ENCODE data around the gene BICDL1. TPM values are rescaled to one million over a fixed set of nuclear protein-coding genes. Genes with fewer than 3 reads are reported as not detected.

Gene BICDL1
- polyA plus RNA-seq, 1 of the 3 experiments (the other 2 are of a cell fraction), result 0.35 TPM

DNA sequence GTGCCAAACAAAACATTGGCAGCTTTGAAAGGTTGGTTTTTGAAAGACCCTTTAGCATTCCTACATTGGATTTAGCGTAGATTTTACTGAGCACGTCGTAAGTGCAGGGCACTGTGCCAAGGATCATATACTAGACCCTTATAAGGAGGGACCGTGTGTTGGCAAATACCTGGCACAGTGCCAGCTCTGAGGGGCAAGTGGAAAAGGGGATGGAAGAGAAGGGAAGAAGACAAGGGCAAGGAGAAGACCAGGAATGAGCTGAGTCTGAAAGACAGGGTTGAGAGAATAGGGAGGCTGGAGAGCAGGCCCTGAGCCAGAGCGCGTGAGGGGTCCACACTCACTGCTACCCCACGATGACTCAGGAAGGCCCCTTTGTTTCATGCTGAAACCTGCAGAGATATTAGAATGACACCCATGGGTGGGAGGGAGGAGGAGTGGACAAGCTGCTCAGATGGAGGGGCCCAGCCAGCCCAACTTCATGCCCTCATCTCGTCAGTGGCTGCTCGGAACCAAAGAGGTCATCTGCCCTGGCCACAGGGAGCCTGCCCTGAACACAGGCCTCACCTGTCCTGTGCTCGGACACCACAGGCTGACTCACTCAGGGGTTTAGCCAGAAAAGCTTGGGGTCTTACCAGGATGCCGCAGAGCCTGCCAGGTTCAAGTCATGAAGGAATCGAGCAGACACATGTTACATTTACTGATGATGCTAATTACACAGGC, 102.5 kb downstream of the BICDL1 start:
- no peaks in the 10 kb centered on the region for H3K9me2 ChIP-seq
- H3K27ac ChIP-seq (ENCODE audit: low read depth in 2 of 2, low read length in 1 of 2), result peak overlapping the region in 1 of 2 experiments; percentile 19; a peak in 1 of 4 replicates
- TF ChIP-seq TCF12 (IDR thresholded peaks at IDR 0.05), result no peak
- TF ChIP-seq, protein P1, sequence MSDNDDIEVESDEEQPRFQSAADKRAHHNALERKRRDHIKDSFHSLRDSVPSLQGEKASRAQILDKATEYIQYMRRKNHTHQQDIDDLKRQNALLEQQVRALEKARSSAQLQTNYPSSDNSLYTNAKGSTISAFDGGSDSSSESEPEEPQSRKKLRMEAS (IDR thresholded peaks at IDR 0.05; ENCODE audit: low read depth), result no peak
- TF ChIP-seq, protein P2, sequence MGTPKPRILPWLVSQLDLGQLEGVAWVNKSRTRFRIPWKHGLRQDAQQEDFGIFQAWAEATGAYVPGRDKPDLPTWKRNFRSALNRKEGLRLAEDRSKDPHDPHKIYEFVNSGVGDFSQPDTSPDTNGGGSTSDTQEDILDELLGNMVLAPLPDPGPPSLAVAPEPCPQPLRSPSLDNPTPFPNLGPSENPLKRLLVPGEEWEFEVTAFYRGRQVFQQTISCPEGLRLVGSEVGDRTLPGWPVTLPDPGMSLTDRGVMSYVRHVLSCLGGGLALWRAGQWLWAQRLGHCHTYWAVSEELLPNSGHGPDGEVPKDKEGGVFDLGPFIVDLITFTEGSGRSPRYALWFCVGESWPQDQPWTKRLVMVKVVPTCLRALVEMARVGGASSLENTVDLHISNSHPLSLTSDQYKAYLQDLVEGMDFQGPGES (IDR thresholded peaks at IDR 0.05; ENCODE audit: low read depth, low read length), result no peak
- TF ChIP-seq NFIC (IDR thresholded peaks at IDR 0.05; ENCODE audit: borderline replicate concordance), result peak; percentile 76
- peaks cover 0 to 20% of the 10 kb centered on the region in 2 experiments for H3K36me3 ChIP-seq (replicated peaks in 1 of 2; ENCODE audit: control insufficient read depth in 1 of 2, insufficient read depth in 2 of 2, low read length in 1 of 2)
- no peak for DNase-seq
- no peaks in the 10 kb centered on the region for H3K9me3 ChIP-seq
- H2AFZ ChIP-seq (ENCODE audit: low read depth), result no peak overlapping the region
- no peak overlapping the region for H3K4me3 ChIP-seq (ENCODE audit: low read depth in 2 of 2, low read length in 1 of 2)
- H3K27me3 ChIP-seq (ENCODE audit: insufficient read depth), result no peaks in the 10 kb centered on the region
- no peak overlapping the region for H3K4me2 ChIP-seq
- POLR2A ChIA-PET, result interaction anchor here (1.1 kb wide), 1 partner anchor 110 kb away, joined by 5 read pairs; the partner anchor contains the start of gene RPLP0
- 90% methylated on average over 12 of the region's 12 CpGs for WGBS (ENCODE audit: low lambda C conversion rate)
- peaks cover 7% of the 10 kb centered on the region for H3F3A ChIP-seq (replicated peaks; ENCODE audit: insufficient read depth)
- CTCF ChIA-PET, result interaction anchor here (0.6 to 2.8 kb wide), 2 partner anchors 9 to 174 kb away, joined by 3 to 10 read pairs; partner anchors contain the start of gene PXN
- H3K79me2 ChIP-seq (ENCODE audit: insufficient read depth), result no peaks in the 10 kb centered on the region
- H3K9ac ChIP-seq, result no peak overlapping the region
- H4K20me1 ChIP-seq (ENCODE audit: insufficient read depth), result 0 out of 2 replicates have a peak, but pooled peaks cover 3% of the 10 kb centered on the region
- peaks cover 0 to 56% of the 10 kb centered on the region in 2 experiments; a peak in 1 of 4 replicates for H3K4me1 ChIP-seq (ENCODE audit: control insufficient read depth in 1 of 2, insufficient read depth in 2 of 2, low read depth in 1 of 2, low read length in 1 of 2)

DNA sequence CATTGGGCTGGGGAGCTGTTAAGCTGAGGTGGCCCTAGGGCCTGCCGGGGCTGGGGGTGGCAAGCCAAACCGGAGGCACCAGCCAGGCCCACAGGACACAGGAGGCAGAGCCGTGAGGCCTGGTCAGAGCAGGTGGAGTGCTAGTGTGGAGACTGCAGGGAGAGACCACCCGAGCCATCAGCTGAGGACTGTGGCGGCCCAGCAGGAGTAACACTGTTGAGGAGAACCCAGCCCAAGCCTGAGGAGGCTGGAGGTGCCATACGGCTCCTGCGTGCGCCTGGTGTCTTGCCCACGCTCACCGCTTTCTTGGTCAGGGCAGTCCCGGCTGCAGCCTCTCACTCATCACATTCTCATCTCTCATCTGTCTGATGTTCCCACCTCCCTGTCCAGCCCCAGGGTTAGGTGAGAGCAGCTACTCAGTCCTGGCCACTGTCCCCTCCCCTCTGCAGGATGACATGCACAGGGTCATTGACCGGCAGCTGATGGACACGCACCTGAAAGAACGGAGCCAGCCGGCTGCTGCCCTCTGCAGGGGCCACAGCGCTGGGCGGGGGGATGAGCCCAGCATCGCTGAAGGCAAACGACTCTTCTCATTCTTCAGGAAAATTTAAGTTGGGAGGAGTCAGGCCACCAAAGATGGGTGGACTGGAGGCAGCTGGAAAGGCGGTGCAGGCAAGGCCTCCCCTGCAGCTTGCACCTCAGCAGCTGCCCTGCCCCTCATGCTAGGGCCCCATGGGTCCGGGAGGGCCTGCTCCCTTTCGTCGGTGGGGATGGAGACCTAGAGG, 103.7 kb downstream of the BICDL1 start:
- POLR2A ChIA-PET, result interaction anchor here (1.1 kb wide), 1 partner anchor 108 kb away, joined by 5 read pairs; the partner anchor contains the start of gene RPLP0

More for the DNA sequence above, 103.7 kb downstream of the BICDL1 start:
- no peak for DNase-seq
- WGBS (ENCODE audit: low lambda C conversion rate), result 96% methylated on average over 20 of the region's 23 CpGs
- Histone ChIP-seq H3K9me2 (no peaks in the 10 kb centered on the region), H3K79me2 (ENCODE audit: insufficient read depth) (no peaks in the 10 kb centered on the region), H2AFZ (ENCODE audit: low read depth) (no peak overlapping the region), H3K4me2 (no peak overlapping the region), H3F3A (replicated peaks; ENCODE audit: insufficient read depth) (peaks cover 3% of the 10 kb centered on the region), H3K27ac (ENCODE audit: low read depth in 2 of 2, low read length in 1 of 2) (peak overlapping the region in 1 of 2 experiments; percentile 96; a peak in 2 of 4 replicates), H3K9me3 (no peaks in the 10 kb centered on the region), H4K20me1 (ENCODE audit: insufficient read depth) (0 out of 2 replicates have a peak, but pooled peaks cover 3% of the 10 kb centered on the region), H3K27me3 (ENCODE audit: insufficient read depth) (no peaks in the 10 kb centered on the region), H3K9ac (no peak overlapping the region), H3K4me3 (ENCODE audit: low read depth in 2 of 2, low read length in 1 of 2) (no peak overlapping the region), H3K4me1 (ENCODE audit: control insufficient read depth in 1 of 2, insufficient read depth in 2 of 2, low read depth in 1 of 2, low read length in 1 of 2) (peaks cover 0 to 51% of the 10 kb centered on the region in 2 experiments; a peak in 1 of 4 replicates), H3K36me3 (replicated peaks in 1 of 2; ENCODE audit: control insufficient read depth in 1 of 2, insufficient read depth in 2 of 2, low read length in 1 of 2) (peaks cover 0 to 28% of the 10 kb centered on the region in 2 experiments)
- TF ChIP-seq GABPA (IDR thresholded peaks at IDR 0.05; ENCODE audit: low read depth) (no peak), POLR2AphosphoS5 (IDR thresholded peaks at IDR 0.05; ENCODE audit: low read depth, low read length) (no peak), SMC3 (IDR thresholded peaks at IDR 0.05; ENCODE audit: low read depth, low read length) (no peak), ELF1 (IDR thresholded peaks at IDR 0.05) (no peak), YY1 (IDR thresholded peaks at IDR 0.05; ENCODE audit: low read depth) (no peak), JUND (IDR thresholded peaks at IDR 0.05) (no peak), FOXM1 (IDR thresholded peaks at IDR 0.05; ENCODE audit: low read depth) (no peak), SIN3A (IDR thresholded peaks at IDR 0.05; ENCODE audit: borderline replicate concordance, low read depth, low read length) (no peak)
- TF ChIP-seq, protein P3, sequence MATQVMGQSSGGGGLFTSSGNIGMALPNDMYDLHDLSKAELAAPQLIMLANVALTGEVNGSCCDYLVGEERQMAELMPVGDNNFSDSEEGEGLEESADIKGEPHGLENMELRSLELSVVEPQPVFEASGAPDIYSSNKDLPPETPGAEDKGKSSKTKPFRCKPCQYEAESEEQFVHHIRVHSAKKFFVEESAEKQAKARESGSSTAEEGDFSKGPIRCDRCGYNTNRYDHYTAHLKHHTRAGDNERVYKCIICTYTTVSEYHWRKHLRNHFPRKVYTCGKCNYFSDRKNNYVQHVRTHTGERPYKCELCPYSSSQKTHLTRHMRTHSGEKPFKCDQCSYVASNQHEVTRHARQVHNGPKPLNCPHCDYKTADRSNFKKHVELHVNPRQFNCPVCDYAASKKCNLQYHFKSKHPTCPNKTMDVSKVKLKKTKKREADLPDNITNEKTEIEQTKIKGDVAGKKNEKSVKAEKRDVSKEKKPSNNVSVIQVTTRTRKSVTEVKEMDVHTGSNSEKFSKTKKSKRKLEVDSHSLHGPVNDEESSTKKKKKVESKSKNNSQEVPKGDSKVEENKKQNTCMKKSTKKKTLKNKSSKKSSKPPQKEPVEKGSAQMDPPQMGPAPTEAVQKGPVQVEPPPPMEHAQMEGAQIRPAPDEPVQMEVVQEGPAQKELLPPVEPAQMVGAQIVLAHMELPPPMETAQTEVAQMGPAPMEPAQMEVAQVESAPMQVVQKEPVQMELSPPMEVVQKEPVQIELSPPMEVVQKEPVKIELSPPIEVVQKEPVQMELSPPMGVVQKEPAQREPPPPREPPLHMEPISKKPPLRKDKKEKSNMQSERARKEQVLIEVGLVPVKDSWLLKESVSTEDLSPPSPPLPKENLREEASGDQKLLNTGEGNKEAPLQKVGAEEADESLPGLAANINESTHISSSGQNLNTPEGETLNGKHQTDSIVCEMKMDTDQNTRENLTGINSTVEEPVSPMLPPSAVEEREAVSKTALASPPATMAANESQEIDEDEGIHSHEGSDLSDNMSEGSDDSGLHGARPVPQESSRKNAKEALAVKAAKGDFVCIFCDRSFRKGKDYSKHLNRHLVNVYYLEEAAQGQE (IDR thresholded peaks at IDR 0.05; ENCODE audit: low read depth, low read length), result no peak
- TF ChIP-seq, protein P4, sequence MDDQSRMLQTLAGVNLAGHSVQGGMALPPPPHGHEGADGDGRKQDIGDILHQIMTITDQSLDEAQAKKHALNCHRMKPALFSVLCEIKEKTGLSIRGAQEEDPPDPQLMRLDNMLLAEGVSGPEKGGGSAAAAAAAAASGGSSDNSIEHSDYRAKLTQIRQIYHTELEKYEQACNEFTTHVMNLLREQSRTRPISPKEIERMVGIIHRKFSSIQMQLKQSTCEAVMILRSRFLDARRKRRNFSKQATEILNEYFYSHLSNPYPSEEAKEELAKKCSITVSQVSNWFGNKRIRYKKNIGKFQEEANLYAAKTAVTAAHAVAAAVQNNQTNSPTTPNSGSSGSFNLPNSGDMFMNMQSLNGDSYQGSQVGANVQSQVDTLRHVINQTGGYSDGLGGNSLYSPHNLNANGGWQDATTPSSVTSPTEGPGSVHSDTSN (IDR thresholded peaks at IDR 0.05), result no peak
- CTCF ChIA-PET, result interaction anchor here (1.4 to 2.8 kb wide), 3 partner anchors 8 to 108 kb away, joined by 3 to 10 read pairs (median 5); partner anchors contain the start of gene RPLP0
